GM13976 (cell line): ENCODE data around the gene GALNT7.
"Not testable (repeated sequence)": the region's sequence is repeated elsewhere in the genome, so short reads cannot be mapped to it uniquely, and the experiment has no call there.

Experiments used
- DNase-seq: peaks from one replicate; pipeline ENCODE4 v3.0.0; 2012; ENCODE audit warnings: low spot score
- CTCF ChIP-seq: IDR thresholded peaks from 2 replicates; pipeline ENCODE4 v1.5.1; 2012; ENCODE audit warnings: borderline replicate concordance, mild to moderate bottlenecking; ENCODE audit not compliant: insufficient read depth; ENCODE audit errors: extremely low read depth, missing control alignments, control extremely low read depth
- in situ Hi-C: fragments of 300-500 bp; cut with MboI; formaldehyde crosslinking; loops from one replicate; pipeline ENCODE4 v1.12.0; 2022; ENCODE audit warnings: low sequenced_read_pairs, mixed read lengths, inconsistent platforms; ENCODE audit not compliant: unreplicated experiment

Gene GALNT7

GRCh38 chr4:173218411-173219125, 50.0 kb downstream of the GALNT7 start:
- no peak for DNase-seq
- in situ Hi-C loops = no loop called here

DNA sequence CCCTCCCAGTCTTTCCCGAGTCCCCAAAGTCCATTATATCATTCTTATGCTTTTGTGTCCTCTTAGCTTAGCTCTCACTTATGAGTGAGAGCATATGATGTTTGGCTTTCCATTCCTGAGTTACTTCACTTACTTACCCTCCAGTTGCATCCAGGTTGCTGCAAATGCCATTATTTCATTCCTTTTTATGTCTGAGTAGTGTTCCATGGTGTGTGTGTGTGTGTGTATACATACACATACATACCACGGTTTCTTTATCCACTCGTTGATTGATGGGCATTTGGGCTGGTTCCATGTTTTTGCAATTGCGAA, 50.5 kb downstream of the GALNT7 start:
- in situ Hi-C loops, DNase-seq: not testable (repeated sequence)

More at GRCh38 chr4:173218411-173219125, 50.0 kb downstream of the GALNT7 start:
- no peak for TF ChIP-seq CTCF

DNA sequence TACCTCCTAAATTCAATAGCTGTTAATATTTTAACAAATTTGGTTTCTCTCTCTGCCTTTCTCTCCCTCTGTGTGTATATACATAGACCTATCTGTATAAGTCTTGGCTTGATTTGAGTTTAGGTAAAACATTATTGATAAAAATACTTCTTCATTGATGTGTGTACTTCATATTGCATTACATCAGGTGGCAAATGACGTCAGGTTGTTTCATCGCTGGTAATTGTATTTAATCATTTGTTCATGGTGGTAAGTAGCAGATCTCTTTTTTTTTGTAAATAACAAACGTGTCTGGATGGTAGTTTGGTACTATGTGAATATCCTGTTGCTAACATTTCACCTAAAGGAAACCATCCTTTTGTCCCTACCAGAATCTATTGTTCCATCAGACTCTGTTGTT, 55.1 kb downstream of the GALNT7 start:
- in situ Hi-C loops = no loop called here
- no peak for DNase-seq
- TF ChIP-seq CTCF = no peak

- no peak for TF ChIP-seq CTCF
- in situ Hi-C loops = no loop called here
- DNase-seq = no peak
Observed at GRCh38 chr4:173226401-173226888, 57.8 kb downstream of the GALNT7 start.

GRCh38 chr4:173227756-173228155, 59.1 kb downstream of the GALNT7 start:
- in situ Hi-C loops = no loop called here
- DNase-seq = no peak
- TF ChIP-seq CTCF = no peak

GRCh38 chr4:173230062-173230461, 61.5 kb downstream of the GALNT7 start:
- in situ Hi-C loops = no loop called here
- no peak for TF ChIP-seq CTCF
- no peak for DNase-seq

- in situ Hi-C loops = no loop called here
- TF ChIP-seq CTCF = no peak
- DNase-seq = no peak
Observed at GRCh38 chr4:173231916-173232315, 63.3 kb downstream of the GALNT7 start.
